HG03571 (cell line): ENCODE data around the gene SMIM31.

Experiments used
- ATAC-seq: cut with Tn5 transposase; IDR thresholded peaks from one replicate; pipeline ENCODE4 v1.9.1; 2021; ENCODE audit not compliant: unreplicated experiment

Gene SMIM31

DNA sequence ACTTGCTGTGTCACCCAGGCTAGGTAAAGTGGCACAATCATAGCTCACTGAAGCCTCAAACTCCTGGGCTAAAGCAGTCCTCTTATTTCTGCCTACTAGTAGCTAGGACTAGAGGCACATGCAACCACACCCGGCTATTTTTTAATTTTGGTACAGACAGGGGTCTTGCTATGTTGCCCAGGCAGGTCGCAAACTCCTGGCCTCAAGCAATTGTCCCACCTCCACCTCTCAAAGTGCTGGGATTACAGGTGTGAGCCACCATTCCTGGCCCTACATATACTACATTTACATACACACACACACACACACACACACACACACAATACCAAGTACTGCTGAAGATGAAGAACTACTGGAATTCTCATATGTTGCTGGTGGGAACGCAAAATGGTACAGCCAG, 26.9 kb downstream of the SMIM31 start:
- ATAC-seq, result no peak

DNA sequence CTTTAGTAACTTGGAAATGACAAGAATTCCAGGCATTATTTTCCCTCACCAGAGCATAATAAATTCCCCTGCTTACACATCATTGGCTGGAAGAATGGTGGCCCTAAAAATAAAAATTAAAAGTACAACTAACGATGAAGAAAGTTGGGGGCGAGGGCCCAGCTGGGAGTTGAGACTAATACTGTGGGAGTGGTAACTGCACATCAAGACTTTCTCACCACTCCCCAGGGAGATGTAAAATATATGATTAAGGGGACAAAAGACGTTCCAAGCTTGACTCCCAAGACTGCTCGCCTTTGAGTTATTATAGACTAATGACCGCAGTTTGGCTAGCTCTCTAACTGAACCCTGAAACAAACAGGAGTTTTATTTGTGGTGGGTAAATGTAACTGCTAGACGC, 30.0 kb downstream of the SMIM31 start:
- no peak for ATAC-seq

DNA sequence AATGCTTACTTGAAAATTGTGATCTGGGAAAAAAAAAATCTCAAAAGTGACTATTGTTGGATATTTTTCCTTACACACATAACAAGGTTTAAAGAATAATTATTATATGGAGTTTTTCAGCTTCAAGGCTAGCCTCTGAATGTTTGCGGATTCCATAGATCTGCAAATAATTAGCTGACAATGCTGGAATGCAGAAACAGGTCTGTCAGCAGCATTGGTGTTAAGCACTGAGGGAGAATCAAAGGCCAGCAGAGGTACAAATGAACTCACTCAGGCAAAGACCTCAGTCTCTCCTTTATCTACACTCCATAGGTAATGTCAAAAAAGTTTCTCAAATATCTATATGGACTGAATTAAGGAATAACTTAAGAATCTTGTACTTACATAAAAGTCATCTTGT, 35.1 kb downstream of the SMIM31 start:
- no peak for ATAC-seq

GRCh38 chr4:164790249-164790648, 36.3 kb downstream of the SMIM31 start:
- ATAC-seq, result no peak

DNA sequence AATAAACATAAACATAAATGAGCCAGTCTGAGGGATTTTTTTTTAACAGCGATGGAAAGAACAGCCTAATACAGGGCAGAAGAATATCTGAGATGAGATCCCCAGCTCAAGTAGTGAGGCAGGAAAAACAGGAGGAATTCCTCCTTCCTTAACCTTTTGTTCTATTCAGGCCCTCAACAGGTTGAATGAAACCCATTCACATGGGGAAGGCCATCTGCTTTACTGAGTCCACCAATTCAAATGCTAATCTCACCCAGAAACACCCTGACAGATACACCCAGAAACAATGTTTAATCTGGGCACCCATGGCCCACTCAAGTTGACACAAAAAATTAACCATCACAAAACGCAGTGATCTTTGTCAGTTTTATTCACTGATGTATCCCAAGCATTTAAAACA, 45.5 kb downstream of the SMIM31 start:
- no peak for ATAC-seq

- no peak for ATAC-seq
Measured at GRCh38 chr4:164800786-164801185, 46.9 kb downstream of the SMIM31 start.

GRCh38 chr4:164802301-164802901, 48.5 kb downstream of the SMIM31 start:
- ATAC-seq, result no peak

- ATAC-seq, result no peak
Measured at GRCh38 chr4:164803702-164804101, 49.8 kb downstream of the SMIM31 start.

DNA sequence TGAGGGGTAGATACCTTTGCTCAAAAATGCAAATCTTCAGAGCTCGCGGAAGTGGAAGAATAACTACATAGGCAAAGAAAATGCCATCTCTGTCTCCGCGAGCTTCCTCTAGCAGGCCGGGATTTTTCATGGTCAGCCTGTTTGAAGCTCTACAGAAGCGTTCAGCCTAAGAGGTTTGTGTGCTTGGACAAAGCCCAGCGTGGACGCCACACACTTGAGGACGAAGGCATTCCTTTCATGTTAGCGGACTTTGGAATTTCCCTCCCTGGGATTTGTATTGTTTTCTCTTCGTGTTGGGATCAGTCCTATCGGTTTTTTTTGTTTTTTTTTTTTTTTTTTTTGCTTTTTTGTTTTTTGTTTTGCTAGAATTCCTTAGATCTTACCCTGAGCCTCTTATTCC, 53.7 kb downstream of the SMIM31 start:
- ATAC-seq, result no peak

DNA sequence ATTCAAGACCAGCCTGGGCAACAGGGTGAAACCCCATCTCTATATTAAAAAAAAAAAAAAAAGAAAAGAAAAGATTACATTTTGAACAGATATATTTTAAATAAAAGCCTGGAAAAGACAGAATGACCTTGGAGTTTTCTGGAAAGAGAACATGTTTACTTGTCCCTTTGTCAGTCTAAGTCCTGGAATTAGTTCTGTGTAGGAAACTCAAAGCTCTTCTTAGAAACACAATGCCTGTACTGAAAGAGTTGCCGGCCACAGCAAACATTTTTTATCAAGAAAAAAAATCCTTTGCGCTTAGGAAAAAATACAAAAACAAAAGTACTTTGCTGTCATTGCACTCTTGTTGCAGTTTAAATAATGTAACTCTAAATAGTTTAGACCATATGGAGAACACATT, 59.6 kb downstream of the SMIM31 start:
- no peak for ATAC-seq

- ATAC-seq, result no peak
Measured at GRCh38 chr4:164815711-164816110, 61.8 kb downstream of the SMIM31 start.

GRCh38 chr4:164819366-164819765, 65.4 kb downstream of the SMIM31 start:
- ATAC-seq, result no peak

DNA sequence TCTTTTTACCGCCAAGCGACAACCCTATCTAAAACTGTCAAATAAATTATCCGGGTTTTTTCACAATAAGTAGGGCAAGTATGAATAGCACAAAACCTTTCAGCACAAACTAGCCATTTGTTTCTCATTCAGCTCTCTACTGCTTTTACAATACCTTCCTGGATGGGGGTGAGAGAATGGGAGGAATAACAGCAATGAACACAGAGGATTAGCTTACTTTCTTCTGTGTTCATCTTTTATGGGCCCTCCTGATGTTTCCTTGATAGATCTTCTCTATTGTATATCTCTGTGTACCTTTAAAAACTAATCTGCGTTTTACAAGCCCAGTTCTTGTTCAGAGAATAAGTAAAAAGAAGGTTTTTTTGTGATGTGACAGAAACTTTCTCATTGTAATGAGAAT, 67.8 kb downstream of the SMIM31 start:
- ATAC-seq, result no peak

- ATAC-seq, result no peak
Measured at GRCh38 chr4:164824581-164824980, 70.7 kb downstream of the SMIM31 start.

DNA sequence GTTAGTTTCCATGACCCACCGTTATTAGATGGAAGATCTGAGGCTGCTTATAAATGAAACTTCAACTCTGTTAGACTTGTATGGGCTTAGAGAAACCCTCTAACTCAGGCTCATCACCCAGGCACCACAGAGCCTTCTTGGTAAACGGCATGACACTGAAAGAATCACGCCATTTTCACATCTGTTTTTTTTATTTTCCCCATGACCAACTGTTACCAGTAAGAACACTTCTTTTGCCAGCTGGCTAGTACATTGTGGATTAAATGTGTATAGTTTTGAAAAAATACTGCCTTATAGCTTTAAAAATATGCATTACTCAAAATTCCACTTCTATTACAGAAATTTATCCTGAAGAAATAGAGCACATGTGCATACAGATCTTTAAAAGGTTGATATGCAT, 75.0 kb downstream of the SMIM31 start:
- ATAC-seq, result no peak

- ATAC-seq, result no peak
Measured at GRCh38 chr4:164846566-164846965, 92.6 kb downstream of the SMIM31 start.

GRCh38 chr4:164847016-164847415, 93.1 kb downstream of the SMIM31 start:
- no peak for ATAC-seq

DNA sequence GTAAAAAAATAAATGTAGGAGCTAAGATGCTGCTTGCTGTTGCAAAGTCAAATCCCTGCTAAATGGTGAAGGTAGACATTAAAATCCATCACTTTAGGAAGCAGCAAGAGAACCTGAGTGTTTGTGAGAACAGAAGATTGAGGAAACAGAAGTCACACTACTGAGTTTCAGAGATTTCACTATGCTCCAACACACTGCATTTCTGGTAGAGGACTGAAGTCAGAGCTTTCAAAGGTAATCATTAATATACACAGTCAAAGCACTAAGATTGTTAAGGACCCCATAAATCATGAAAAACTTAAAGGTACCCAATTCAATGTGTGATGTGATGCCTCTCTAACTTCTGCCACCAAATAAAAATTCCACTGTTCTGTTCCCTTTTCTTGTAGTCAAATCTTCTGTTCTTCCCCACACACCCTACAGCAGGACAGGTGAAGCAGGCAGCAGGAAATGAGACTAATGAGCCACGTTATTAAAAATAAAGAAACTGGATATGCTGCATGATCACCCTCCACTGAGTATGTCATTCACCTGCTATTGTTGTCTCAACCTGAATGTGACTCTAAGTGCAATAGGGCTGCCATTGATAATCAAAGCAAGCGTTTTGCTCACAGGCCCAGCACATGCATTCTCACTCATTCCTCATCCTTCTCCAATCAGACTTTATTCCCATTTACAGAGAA, 94.2 kb downstream of the SMIM31 start:
- ATAC-seq, result peak; percentile 93
